Natural killer cell (primary cell): Measurements from ENCODE around the gene KIF16B. TPM values are rescaled to one million over a fixed set of nuclear protein-coding genes. Genes with fewer than 3 reads are reported as not detected.

Experiments used
- ATAC-seq, 3 donors: fragments of 150-1000 bp in 2 of 3; fragments of 200-7000 bp in 1 of 3; cut with Tn5 transposase; 1 replicate in 1 of 3; 2 replicates in 2 of 3; pipeline ENCODE4 v1.10.0; 2021; ENCODE audit warnings: mild to moderate bottlenecking in 2 of 3, moderate library complexity in 2 of 3
- DNase-seq, 2 donors: peaks; one replicate each; pipeline versions ENCODE4 v3.0.0 to v3.0.0-alpha.2; 2013 to 2021; ENCODE audit warnings: mixed read lengths in 1 of 2
- H3K27ac ChIP-seq: one replicate; pipeline ENCODE4 v1.5.1; 2013; ENCODE audit warnings: mild to moderate bottlenecking, low read length
- H3K27me3 ChIP-seq: one replicate; pipeline ENCODE4 v1.6.1; 2013; ENCODE audit warnings: low read length; ENCODE audit not compliant: control insufficient read depth, insufficient read depth
- H3K36me3 ChIP-seq: one replicate; pipeline ENCODE4 v1.6.1; 2013; ENCODE audit warnings: low read length; ENCODE audit not compliant: control insufficient read depth, insufficient read depth
- H3K4me1 ChIP-seq: one replicate; pipeline ENCODE4 v1.6.1; 2013; ENCODE audit warnings: low read length; ENCODE audit not compliant: control insufficient read depth, insufficient read depth
- H3K4me3 ChIP-seq: one replicate; pipeline ENCODE4 v1.5.1; 2013; ENCODE audit warnings: low read length
- H3K9me3 ChIP-seq: one replicate; pipeline ENCODE4 v1.6.1; 2013; ENCODE audit warnings: low read length; ENCODE audit not compliant: control insufficient read depth, insufficient read depth
- H3K27ac Mint-ChIP-seq, 2 donors: one replicate each; pipeline ENCODE4 v1.8.0; 2022; ENCODE audit warnings: mild to moderate bottlenecking in 2 of 2, mixed read lengths in 2 of 2, moderate library complexity in 1 of 2
- H3K27me3 Mint-ChIP-seq, 2 donors: one replicate each; pipeline ENCODE4 v1.8.0; 2022; ENCODE audit warnings: low read depth in 2 of 2, mixed read lengths in 2 of 2
- H3K36me3 Mint-ChIP-seq: one replicate; pipeline ENCODE4 v1.8.0; 2022; ENCODE audit warnings: mixed read lengths
- H3K4me1 Mint-ChIP-seq, 2 donors: one replicate each; pipeline ENCODE4 v1.8.0; 2022; ENCODE audit warnings: mixed read lengths in 2 of 2
- H3K4me3 Mint-ChIP-seq: one replicate; pipeline ENCODE4 v1.8.0; 2022; ENCODE audit warnings: mild to moderate bottlenecking, moderate library complexity, mixed read lengths
- H3K9me3 Mint-ChIP-seq, 2 donors: one replicate each; pipeline ENCODE4 v1.8.0; 2022; ENCODE audit warnings: mixed read lengths in 2 of 2
- CTCF ChIP-seq: fragments of 200-600 bp; IDR thresholded peaks from one replicate; pipeline ENCODE4 v1.8.0; 2022; ENCODE audit warnings: antibody characterized with exemption
- WGBS: methylation state at CpG from one replicate; pipeline ENCODE4 v1.1.7; 2013; ENCODE audit warnings: missing lambda C conversion rate; ENCODE audit not compliant: insufficient coverage; 5-methylcytosine and 5-hydroxymethylcytosine counted together
- intact Hi-C: fragments of 100-400 bp; cut with micrococcal nuclease; formaldehyde crosslinking; loops from one replicate; pipeline ENCODE4 v1.14.2; 2022
- total RNA-seq, 4 donors: library from RNA; stranded (reverse); fragments of 120-200 nt in 1 of 4; gene quantifications; one replicate each; pipeline versions ENCODE4 v1.2.3 to v1.2.4, GENCODE V29; 2013 to 2022

The KIF16B gene
- total RNA-seq, 3 donors from 2014 or later (not counting 1 experiment from before 2014, with no cell fraction given) = 3.9 to 11.8 (median 9.2) TPM

GRCh38 chr20:16451982-16452381, 121.3 kb downstream of the KIF16B start:
- Mint-ChIP-seq H3K27ac (no peak overlapping the region), H3K36me3 (no peaks in the 10 kb centered on the region), H3K27me3 (no peaks in the 10 kb centered on the region), H3K9me3 (no peaks in the 10 kb centered on the region), H3K4me3 (no peak overlapping the region), H3K4me1 (no peaks in the 10 kb centered on the region)
- Histone ChIP-seq H3K36me3 (no peaks in the 10 kb centered on the region), H3K4me3 (no peak overlapping the region), H3K4me1 (no peaks in the 10 kb centered on the region), H3K27me3 (no peaks in the 10 kb centered on the region), H3K9me3 (no peaks in the 10 kb centered on the region), H3K27ac (no peak overlapping the region)
- intact Hi-C loops = no loop called here
- 50% methylated on average over 1 of the region's 1 CpG for WGBS
- ATAC-seq = no peak
- no peak for DNase-seq
- TF ChIP-seq CTCF = no peak

- no peak overlapping the region for H3K27ac ChIP-seq
- H3K36me3 ChIP-seq = no peaks in the 10 kb centered on the region
- no peaks in the 10 kb centered on the region for H3K9me3 ChIP-seq
- H3K27me3 ChIP-seq = no peaks in the 10 kb centered on the region
- Mint-ChIP-seq H3K27ac (no peak overlapping the region), H3K4me1 (no peaks in the 10 kb centered on the region), H3K4me3 (no peak overlapping the region), H3K9me3 (no peaks in the 10 kb centered on the region), H3K36me3 (no peaks in the 10 kb centered on the region), H3K27me3 (no peaks in the 10 kb centered on the region)
- WGBS = 76% methylated on average over 7 of the region's 8 CpGs
- ATAC-seq (no peak), DNase-seq (no peak)
- no peaks in the 10 kb centered on the region for H3K4me1 ChIP-seq
- no peak for TF ChIP-seq CTCF
- intact Hi-C loops = no loop called here
- no peak overlapping the region for H3K4me3 ChIP-seq
Measured at GRCh38 chr20:16451001-16451400, 122.2 kb downstream of the KIF16B start.

- no peak for DNase-seq
- H3K27ac ChIP-seq = no peak overlapping the region
- H3K36me3 ChIP-seq = no peaks in the 10 kb centered on the region
- no peaks in the 10 kb centered on the region for H3K9me3 ChIP-seq
- no peaks in the 10 kb centered on the region for H3K4me1 ChIP-seq
- H3K4me3 Mint-ChIP-seq = no peak overlapping the region
- intact Hi-C loops = no loop called here
- H3K4me3 ChIP-seq = no peak overlapping the region
- TF ChIP-seq CTCF = no peak
- no peaks in the 10 kb centered on the region for H3K27me3 ChIP-seq
- no peak for ATAC-seq
- WGBS = 40% methylated on average over 3 of the region's 3 CpGs
- no peak overlapping the region for H3K27ac Mint-ChIP-seq
- H3K4me1 Mint-ChIP-seq = no peaks in the 10 kb centered on the region
- H3K27me3 Mint-ChIP-seq = no peaks in the 10 kb centered on the region
- H3K36me3 Mint-ChIP-seq = no peaks in the 10 kb centered on the region
- H3K9me3 Mint-ChIP-seq = no peaks in the 10 kb centered on the region
Measured at GRCh38 chr20:16446991-16447390, 126.3 kb downstream of the KIF16B start.

GRCh38 chr20:16446246-16446645, 127.0 kb downstream of the KIF16B start:
- H3K4me1 Mint-ChIP-seq = no peaks in the 10 kb centered on the region
- DNase-seq (no peak), ATAC-seq (no peak)
- intact Hi-C loops = no loop called here
- H3K9me3 Mint-ChIP-seq = no peaks in the 10 kb centered on the region
- 93% methylated on average over 3 of the region's 4 CpGs for WGBS
- no peaks in the 10 kb centered on the region for H3K9me3 ChIP-seq
- no peak overlapping the region for H3K4me3 ChIP-seq
- no peaks in the 10 kb centered on the region for H3K27me3 Mint-ChIP-seq
- H3K4me3 Mint-ChIP-seq = no peak overlapping the region
- H3K27ac Mint-ChIP-seq = no peak overlapping the region
- H3K27ac ChIP-seq = no peak overlapping the region
- no peaks in the 10 kb centered on the region for H3K36me3 Mint-ChIP-seq
- no peaks in the 10 kb centered on the region for H3K4me1 ChIP-seq
- H3K36me3 ChIP-seq = no peaks in the 10 kb centered on the region
- no peaks in the 10 kb centered on the region for H3K27me3 ChIP-seq
- TF ChIP-seq CTCF = no peak
